OCI-LY7 (cell line): Measurements from ENCODE around the gene FAM163B. TPM values are rescaled to one million over a fixed set of nuclear protein-coding genes. Genes with fewer than 3 reads are reported as not detected.

Experiments used
- BruUV-seq: library from RNA; stranded (reverse); fragments of 400-500 nt; replicated peaks from 2 replicates; lab custom pipeline; 2021; lab: Mats Ljungman, UMichigan
- CTCF ChIA-PET: fragments of 300-600 bp; sonication (Branson Sonifier 250); formaldehyde crosslinking; loops from one replicate; lab custom pipeline; 2022; ENCODE audit warnings: antibody characterized with exemption; ENCODE audit not compliant: unreplicated experiment; lab: Charles Lee
- POLR2A ChIA-PET: fragments of 300-600 bp; sonication (Branson Sonifier 250); formaldehyde crosslinking; loops from one replicate; lab custom pipeline; 2022; ENCODE audit warnings: antibody characterized with exemption; lab: Charles Lee
- DNase-seq: peaks from one replicate; pipeline ENCODE4 v3.0.0-alpha.2; 2015; ENCODE audit warnings: low spot score
- H2AFZ ChIP-seq: fragments of 200-600 bp; sonication (generic), shearing (Covaris generic); 2 replicates; pipeline ENCODE4 v1.6.1; 2014; ENCODE audit warnings: mild to moderate bottlenecking, antibody characterized with exemption, low read length, moderate library complexity
- H3K27ac ChIP-seq: fragments of 200-600 bp; sonication (generic); 2 replicates; pipeline ENCODE4 v1.5.1; 2014; ENCODE audit warnings: mixed run types, low read depth, mild to moderate bottlenecking, moderate library complexity, low read length, inconsistent platforms; ENCODE audit not compliant: poor library complexity, severe bottlenecking
- H3K36me3 ChIP-seq: fragments of 200-600 bp; sonication (generic); 2 replicates; pipeline ENCODE4 v1.6.1; 2014; ENCODE audit warnings: mild to moderate bottlenecking, antibody characterized with exemption, low read length, moderate library complexity, mixed read lengths; ENCODE audit not compliant: insufficient read depth
- H3K4me1 ChIP-seq: fragments of 200-600 bp; sonication (generic); 2 replicates; pipeline ENCODE4 v1.5.1; 2014; ENCODE audit warnings: mild to moderate bottlenecking, low read length; ENCODE audit not compliant: insufficient read depth, poor library complexity, severe bottlenecking
- H3K4me2 ChIP-seq: fragments of 200-600 bp; sonication (generic); 2 replicates; pipeline ENCODE4 v1.6.1; 2014; ENCODE audit warnings: mild to moderate bottlenecking, low read length
- H3K4me3 ChIP-seq: fragments of 200-600 bp; sonication (generic); 2 replicates; pipeline ENCODE4 v1.5.1; 2014; ENCODE audit warnings: mild to moderate bottlenecking, low read depth, low read length; ENCODE audit not compliant: poor library complexity, severe bottlenecking
- H3K79me2 ChIP-seq: fragments of 200-600 bp; sonication (generic); 2 replicates; pipeline ENCODE4 v1.6.1; 2016; ENCODE audit warnings: low read depth, mild to moderate bottlenecking, low read length, moderate library complexity, mixed read lengths; ENCODE audit not compliant: insufficient read depth
- H3K9me2 ChIP-seq: fragments of 200-600 bp; sonication (generic); 2 replicates; pipeline ENCODE4 v1.6.1; 2016; ENCODE audit warnings: mild to moderate bottlenecking, low read length, mixed read lengths; ENCODE audit not compliant: insufficient read depth
- H3K9me3 ChIP-seq: fragments of 200-600 bp; sonication (generic); 2 replicates; pipeline ENCODE4 v1.6.1; 2014; ENCODE audit warnings: mild to moderate bottlenecking, mixed run types, low read length, mixed read lengths
- H4K20me1 ChIP-seq: fragments of 200-600 bp; sonication (generic); 2 replicates; pipeline ENCODE4 v1.6.1; 2014; ENCODE audit warnings: mild to moderate bottlenecking, antibody characterized with exemption, low read length, moderate library complexity, mixed read lengths; ENCODE audit not compliant: insufficient read depth
- CTCF ChIP-seq: fragments of 200-600 bp; sonication (generic); conservative IDR thresholded peaks from 2 replicates; pipeline ENCODE4 v1.5.1; 2014; ENCODE audit warnings: mild to moderate bottlenecking, antibody characterized with exemption, low read length, moderate library complexity, mixed read lengths
- EZH2phosphoT487 ChIP-seq: fragments of 200-600 bp; sonication (generic); IDR thresholded peaks from 2 replicates; pipeline ENCODE4 v1.6.1; 2018; ENCODE audit warnings: low read depth, borderline replicate concordance, mild to moderate bottlenecking, mixed run types, antibody characterized with exemption, low read length, moderate library complexity, mixed read lengths
- intact Hi-C: fragments of 100-400 bp; cut with micrococcal nuclease; formaldehyde crosslinking; loops from one replicate; pipeline ENCODE4 v1.10.0; 2022; ENCODE audit not compliant: unreplicated experiment
- total RNA-seq, 2 experiments: library from RNA; depleted of rRNA in 1 of 2; stranded (reverse); fragments of >200 nt in 1 of 2; shearing (Covaris generic) in 1 of 2; gene quantifications; 2 replicates each; pipeline ENCODE4 v1.2.3, GENCODE V29; 2014 to 2022

The FAM163B gene
- total RNA-seq, 2 experiments from 2014 or later = 2.6 to 7.8 TPM

- BruUV-seq = no TSS peak
- Histone ChIP-seq H3K9me2 (no peaks in the 10 kb centered on the region), H3K9me3 (peaks cover 16% of the 10 kb centered on the region), H2AFZ (no peak overlapping the region), H3K4me2 (no peak overlapping the region), H3K4me1 (peaks cover 12% of the 10 kb centered on the region), H3K27ac (no peak overlapping the region), H3K79me2 (no peaks in the 10 kb centered on the region), H3K4me3 (no peak overlapping the region), H3K36me3 (no peaks in the 10 kb centered on the region), H4K20me1 (no peaks in the 10 kb centered on the region)
- intact Hi-C loops = no loop called here
- POLR2A ChIA-PET = no interaction called here
- no peak for DNase-seq
- no peak for TF ChIP-seq EZH2phosphoT487
- no peak for TF ChIP-seq CTCF
- CTCF ChIA-PET = no interaction called here
These were observed 7.4 kb downstream of the FAM163B start for GRCh38 chr9:133601746-133602145.

- intact Hi-C loops = no loop called here
- Histone ChIP-seq H3K36me3 (no peaks in the 10 kb centered on the region), H2AFZ (no peak overlapping the region), H3K79me2 (no peaks in the 10 kb centered on the region), H3K9me3 (peaks cover 19% of the 10 kb centered on the region), H4K20me1 (no peaks in the 10 kb centered on the region), H3K4me2 (no peak overlapping the region), H3K27ac (no peak overlapping the region), H3K4me1 (peaks cover 12% of the 10 kb centered on the region), H3K4me3 (no peak overlapping the region), H3K9me2 (no peaks in the 10 kb centered on the region)
- no TSS peak for BruUV-seq
- ChIA-PET POLR2A (no interaction called here), CTCF (no interaction called here)
- DNase-seq = no peak
- no peak for TF ChIP-seq EZH2phosphoT487
- no peak for TF ChIP-seq CTCF
These were observed 8.4 kb downstream of the FAM163B start for GRCh38 chr9:133600739-133601138.

- Histone ChIP-seq H3K4me3 (no peak overlapping the region), H3K36me3 (no peaks in the 10 kb centered on the region), H3K4me1 (peaks cover 7% of the 10 kb centered on the region), H4K20me1 (no peaks in the 10 kb centered on the region), H3K4me2 (no peak overlapping the region), H2AFZ (no peak overlapping the region), H3K9me3 (peaks cover 19% of the 10 kb centered on the region), H3K79me2 (no peaks in the 10 kb centered on the region), H3K9me2 (no peaks in the 10 kb centered on the region), H3K27ac (no peak overlapping the region)
- BruUV-seq = no TSS peak
- ChIA-PET POLR2A (no interaction called here), CTCF (no interaction called here)
- TF ChIP-seq CTCF = no peak
- TF ChIP-seq EZH2phosphoT487 = no peak
- intact Hi-C loops = no loop called here
- no peak for DNase-seq
These were observed 9.6 kb downstream of the FAM163B start for GRCh38 chr9:133599470-133600173.
